K562 (cell line): Measurements from ENCODE around the gene KAT6B. TPM values are rescaled to one million over a fixed set of nuclear protein-coding genes. Genes with fewer than 3 reads are reported as not detected.
A peak's percentile ranks its signal among the peaks of the same experiment; 100 is the strongest.

Source experiments
- ARID4B ChIP-seq: sonication (generic); formaldehyde crosslinking; IDR thresholded peaks from 2 replicates; pipeline ENCODE4 v1.8.0; 2022; ENCODE audit warnings: mild to moderate bottlenecking, missing genetic modification reagents
- HDAC1 ChIP-seq, 2 experiments: fragments of 450-650 bp; IDR thresholded peaks; 2 replicates each; pipeline ENCODE4 v1.6.1; 2016 to 2017; ENCODE audit warnings: inconsistent platforms in 1 of 2, mild to moderate bottlenecking in 1 of 2, moderate library complexity in 1 of 2
- JUND ChIP-seq, 2 experiments: IDR thresholded peaks; 2 replicates in 1 of 2; 3 replicates in 1 of 2; pipeline ENCODE4 v1.6.1; 2011; ENCODE audit warnings: borderline replicate concordance in 2 of 2, low read depth in 2 of 2, low read length in 2 of 2, improper control_type of control experiment in 1 of 2, missing biosample characterization in 1 of 2, missing genetic modification characterization in 1 of 2, missing genetic modification reagents in 1 of 2
- STAT5A ChIP-seq: IDR thresholded peaks from 2 replicates; pipeline ENCODE4 v1.6.1; 2012; ENCODE audit warnings: low read length, inconsistent platforms, borderline replicate concordance
- TCF3 ChIP-seq: sonication (generic); formaldehyde crosslinking; IDR thresholded peaks from 2 replicates; pipeline ENCODE4 v1.4.0; 2020; ENCODE audit warnings: mild to moderate bottlenecking, missing genetic modification reagents
- TRIM24 ChIP-seq, 2 experiments: fragments of 450-650 bp; IDR thresholded peaks; 2 replicates each; pipeline ENCODE4 v1.6.1; 2016
- TRIM28 ChIP-seq: fragments of 450-650 bp; IDR thresholded peaks from 2 replicates; pipeline ENCODE4 v1.6.1; 2017
- polyA plus RNA-seq, 8 experiments: library from polyadenylated mRNA; depleted of rRNA in 4 of 8; stranded (reverse) in 5 of 8; unstranded in 3 of 8; fragments of >200 nt; fragmentation: Nextera tagmentation in 2 of 8; fragmentation: Illumina TruSeq in 1 of 8; extraction: Ambion mirVana in 2 of 8; extraction: Trizol in 1 of 8; gene quantifications; 2 replicates each; pipeline versions ENCODE4 v1.2.1 to v1.2.3, GENCODE V29; 2011 to 2014; ENCODE audit warnings: inconsistent platforms in 1 of 8, missing spikeins in 1 of 8
- total RNA-seq, 7 experiments: library from RNA; depleted of rRNA in 6 of 7; stranded (reverse); fragments of >200 nt in 6 of 7; fragmentation: Illumina TruSeq in 2 of 7; extraction: Trizol in 2 of 7; gene quantifications; 2 replicates each; pipeline versions ENCODE4 v1.2.1 to v1.2.3, GENCODE V29; 2011 to 2021; ENCODE audit warnings: low replicate concordance in 1 of 7
- TF ChIP-seq, protein P1 (sequence below): fragments of 150-350 bp; IDR thresholded peaks from 2 replicates; pipeline ENCODE4 v1.6.1; 2014; ENCODE audit warnings: low read depth, mild to moderate bottlenecking, low read length, borderline replicate concordance

Gene KAT6B
- total and polyA plus RNA-seq, 9 of the 15 experiments (the other 6 are each of a cell fraction or from before 2014, with no cell fraction given) = 1.4 to 9.2 (median 6.8) TPM

DNA sequence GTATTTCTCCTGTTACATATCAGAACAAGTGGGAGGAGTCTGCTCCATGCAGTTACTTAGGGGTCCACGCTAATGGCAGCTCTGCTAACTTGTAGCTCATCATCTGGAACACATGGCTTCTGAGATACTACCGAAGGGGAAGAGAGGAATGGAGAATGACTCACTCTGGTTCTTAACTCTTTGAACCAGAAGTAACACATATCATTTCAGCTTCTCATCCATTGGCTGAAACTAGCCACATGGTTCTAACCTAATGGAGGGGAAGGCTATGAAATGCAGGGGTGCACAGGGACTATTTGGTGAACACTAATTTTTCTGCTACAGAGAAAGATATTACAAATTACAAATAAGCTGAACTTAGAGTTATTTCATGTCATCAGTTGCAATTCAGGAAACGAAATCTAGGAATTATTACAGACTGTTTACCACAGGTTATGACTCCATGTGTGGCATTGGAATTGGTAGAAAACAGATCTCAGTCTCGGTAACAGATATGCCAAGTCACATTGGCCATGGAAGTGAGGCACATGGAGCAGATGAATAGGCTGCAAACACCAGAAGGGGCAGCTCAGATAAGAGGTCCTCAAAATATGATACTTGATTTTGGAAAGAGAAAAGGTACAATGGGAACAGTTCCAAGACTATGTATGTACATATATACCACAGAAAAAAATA is 9.4 kb upstream of the KAT6B start (continued):
- TF ChIP-seq, protein P1, sequence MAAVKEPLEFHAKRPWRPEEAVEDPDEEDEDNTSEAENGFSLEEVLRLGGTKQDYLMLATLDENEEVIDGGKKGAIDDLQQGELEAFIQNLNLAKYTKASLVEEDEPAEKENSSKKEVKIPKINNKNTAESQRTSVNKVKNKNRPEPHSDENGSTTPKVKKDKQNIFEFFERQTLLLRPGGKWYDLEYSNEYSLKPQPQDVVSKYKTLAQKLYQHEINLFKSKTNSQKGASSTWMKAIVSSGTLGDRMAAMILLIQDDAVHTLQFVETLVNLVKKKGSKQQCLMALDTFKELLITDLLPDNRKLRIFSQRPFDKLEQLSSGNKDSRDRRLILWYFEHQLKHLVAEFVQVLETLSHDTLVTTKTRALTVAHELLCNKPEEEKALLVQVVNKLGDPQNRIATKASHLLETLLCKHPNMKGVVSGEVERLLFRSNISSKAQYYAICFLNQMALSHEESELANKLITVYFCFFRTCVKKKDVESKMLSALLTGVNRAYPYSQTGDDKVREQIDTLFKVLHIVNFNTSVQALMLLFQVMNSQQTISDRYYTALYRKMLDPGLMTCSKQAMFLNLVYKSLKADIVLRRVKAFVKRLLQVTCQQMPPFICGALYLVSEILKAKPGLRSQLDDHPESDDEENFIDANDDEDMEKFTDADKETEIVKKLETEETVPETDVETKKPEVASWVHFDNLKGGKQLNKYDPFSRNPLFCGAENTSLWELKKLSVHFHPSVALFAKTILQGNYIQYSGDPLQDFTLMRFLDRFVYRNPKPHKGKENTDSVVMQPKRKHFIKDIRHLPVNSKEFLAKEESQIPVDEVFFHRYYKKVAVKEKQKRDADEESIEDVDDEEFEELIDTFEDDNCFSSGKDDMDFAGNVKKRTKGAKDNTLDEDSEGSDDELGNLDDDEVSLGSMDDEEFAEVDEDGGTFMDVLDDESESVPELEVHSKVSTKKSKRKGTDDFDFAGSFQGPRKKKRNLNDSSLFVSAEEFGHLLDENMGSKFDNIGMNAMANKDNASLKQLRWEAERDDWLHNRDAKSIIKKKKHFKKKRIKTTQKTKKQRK = no peak
- peak; percentile 99 for TF ChIP-seq TRIM28
- TF ChIP-seq JUND (IDR thresholded peaks at IDR 0.05; ENCODE audit: borderline replicate concordance, low read depth, low read length) = peak; percentile 38; the same call in 1 of the 2 replicates
- TF ChIP-seq JUND (tag; IDR thresholded peaks at IDR 0.05; ENCODE audit: borderline replicate concordance, low read depth, low read length) = peak; percentile 56; the same call in 1 of the 3 replicates
- peak; percentile 96 to 97 for TF ChIP-seq TRIM24 (IDR thresholded peaks at IDR 0.05)
- TF ChIP-seq TCF3 (CRISPR knock-in tag) = peak; percentile 34
- TF ChIP-seq HDAC1 (IDR thresholded peaks at IDR 0.05) = peak in 1 of 2 experiments; percentile 100; a peak in 2 of 4 replicates
- no peak for TF ChIP-seq ARID4B
- 0 out of 2 replicates have a peak, but pooled peaks have one; percentile 11 for TF ChIP-seq STAT5A
